GM19455 (cell line): ENCODE measurements around the gene UHRF1.

Source experiments
- ATAC-seq: cut with Tn5 transposase; IDR thresholded peaks from one replicate; pipeline ENCODE4 v1.9.1; 2021; ENCODE audit not compliant: unreplicated experiment

UHRF1 gene

DNA sequence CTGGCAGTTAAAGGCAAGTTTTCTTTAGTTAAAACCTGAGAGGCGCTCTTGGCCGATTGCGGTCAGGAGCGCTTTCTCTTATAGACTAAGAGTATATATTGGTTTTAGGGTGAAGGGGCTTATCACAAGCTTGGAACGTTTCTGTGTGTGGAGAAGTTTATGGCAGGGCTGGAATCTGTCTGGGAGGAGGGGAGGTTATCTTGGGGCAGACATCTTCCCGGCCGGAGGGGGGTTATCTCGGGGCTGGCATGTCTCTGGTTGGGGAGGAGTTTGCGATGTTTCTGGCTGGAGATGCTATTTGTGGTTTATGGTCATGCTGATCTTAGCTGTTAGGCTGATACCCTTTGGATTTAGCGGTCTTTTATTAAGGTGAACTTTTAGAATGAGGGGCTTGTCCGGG, 78.0 kb downstream of the UHRF1 start:
- ATAC-seq, result no peak

DNA sequence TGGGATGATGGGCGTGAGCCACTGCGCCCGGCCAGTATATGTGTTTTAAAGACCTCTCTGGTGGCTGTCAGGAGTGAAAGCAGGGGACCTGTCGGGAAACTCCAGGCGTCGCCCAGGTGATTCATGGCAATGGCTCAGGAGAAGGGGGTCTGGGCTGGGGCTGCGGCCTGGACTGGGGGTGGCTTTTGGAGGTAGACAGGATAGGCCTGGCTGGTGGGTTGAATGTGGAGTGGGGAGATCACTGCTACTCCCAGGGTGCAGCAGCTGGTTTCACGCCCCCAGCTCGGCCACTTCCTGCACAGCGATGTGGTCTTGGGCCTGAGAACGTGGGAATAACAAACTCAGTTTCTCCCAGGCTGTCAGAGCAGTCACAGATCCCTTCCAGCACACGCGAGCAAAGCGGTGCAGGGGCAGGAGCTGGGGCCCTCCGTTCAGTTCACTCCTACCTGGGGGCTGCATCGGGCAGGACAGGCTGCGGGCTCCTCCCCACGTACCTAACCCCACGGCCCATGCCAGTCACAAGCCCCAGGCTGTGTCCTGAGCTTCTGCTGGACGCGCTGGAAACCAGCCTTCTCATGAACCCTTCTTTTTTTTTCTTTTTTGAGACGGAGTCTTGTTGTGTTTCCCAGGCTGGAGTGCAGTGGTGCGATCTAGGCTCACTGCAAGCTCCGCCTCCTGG, 78.5 kb downstream of the UHRF1 start:
- ATAC-seq, result no peak

DNA sequence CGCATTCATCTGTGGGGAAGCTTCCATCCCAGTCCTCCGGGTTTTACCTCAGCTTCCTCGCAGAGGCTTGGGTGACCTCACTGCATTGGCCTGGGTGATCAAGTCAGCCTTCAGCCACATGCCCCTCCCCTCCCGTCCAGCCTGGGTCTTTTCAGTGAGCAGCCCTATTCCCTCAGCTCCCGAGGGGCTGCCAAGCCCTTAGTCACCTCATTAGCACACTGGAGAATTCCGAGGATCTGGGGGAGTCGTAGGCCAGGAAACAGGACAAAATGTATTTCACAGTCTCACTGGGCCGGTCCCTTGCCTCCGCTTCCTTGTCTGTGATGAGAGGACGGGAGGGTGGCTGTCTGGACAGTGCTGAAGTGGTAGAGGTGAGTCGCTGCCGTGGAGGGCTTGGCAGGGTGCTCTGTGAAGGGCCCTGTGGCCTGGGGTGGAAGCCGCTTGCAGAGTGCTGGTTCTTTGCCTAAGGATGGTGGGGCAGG, 79.5 kb downstream of the UHRF1 start:
- ATAC-seq, result no peak

DNA sequence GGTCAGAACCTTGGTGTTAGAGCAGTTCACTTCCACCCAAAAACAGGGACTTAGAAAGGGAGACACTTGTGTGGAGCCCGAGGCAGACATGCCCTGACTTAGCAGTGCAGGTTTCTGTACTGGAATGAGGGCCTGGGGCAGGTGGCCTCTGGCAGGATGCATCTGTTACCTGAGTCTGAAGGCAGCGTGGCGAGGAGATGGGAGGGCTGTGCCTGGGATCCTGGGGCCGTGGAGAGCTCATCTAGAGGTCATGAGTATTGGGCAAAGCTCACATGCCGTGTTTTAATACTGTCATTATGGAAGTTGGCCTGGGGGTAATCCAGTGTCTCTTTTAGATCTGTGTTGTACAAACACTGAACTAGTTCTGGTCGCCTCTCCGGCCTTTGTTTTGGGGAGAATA, 81.0 kb downstream of the UHRF1 start:
- no peak for ATAC-seq

DNA sequence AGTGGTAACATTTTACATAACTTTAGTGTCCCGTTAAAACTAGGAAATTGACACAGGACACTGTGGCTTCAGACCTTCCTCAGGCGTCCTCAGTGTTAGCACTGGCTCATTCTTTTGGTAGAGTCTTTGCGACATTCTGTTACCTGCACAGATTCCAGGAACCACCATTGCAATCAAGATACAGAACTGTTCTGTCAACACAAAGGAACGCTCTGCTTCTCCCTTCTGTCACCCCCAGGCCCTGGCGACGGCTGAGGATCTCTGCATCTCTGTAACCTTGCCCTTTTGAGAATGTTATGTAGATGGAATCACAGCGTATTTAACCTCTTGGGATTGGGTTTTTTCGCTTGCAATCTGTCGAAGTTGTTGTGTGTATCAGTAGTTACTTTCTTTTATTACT, 82.2 kb downstream of the UHRF1 start:
- ATAC-seq, result no peak

DNA sequence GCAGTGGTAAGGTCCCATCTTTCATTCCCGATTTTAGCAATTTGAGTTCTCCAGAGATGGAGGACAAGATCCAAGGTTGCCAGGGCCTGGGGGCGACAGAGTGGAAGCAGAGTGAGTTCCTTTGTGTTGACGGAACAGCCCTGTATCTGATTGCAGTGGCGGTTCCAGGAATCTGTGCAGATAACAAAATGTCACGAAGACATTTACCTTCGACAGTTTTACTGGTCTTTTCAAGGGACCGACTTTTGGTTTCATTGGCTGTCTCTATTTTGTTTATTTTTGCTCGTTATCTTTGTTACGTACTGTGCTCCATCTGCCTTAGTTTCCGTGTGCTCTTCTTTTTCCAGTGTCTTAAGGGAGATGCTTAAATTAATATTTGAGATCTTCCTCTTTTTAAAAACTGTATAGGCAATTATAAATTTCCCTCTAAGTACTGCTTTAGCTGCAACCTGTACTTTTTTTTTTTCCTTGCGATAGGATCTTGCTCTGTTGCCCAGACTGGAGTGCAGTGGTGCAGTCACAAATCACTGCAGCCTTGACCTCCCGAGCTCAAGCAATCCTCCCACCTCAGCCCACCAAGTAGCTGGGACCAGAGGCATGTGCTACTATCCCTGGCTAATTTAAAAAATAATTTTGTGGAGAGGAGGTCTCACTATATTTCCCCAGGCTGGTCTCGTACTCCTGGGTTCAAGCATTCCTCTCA, 82.8 kb downstream of the UHRF1 start:
- ATAC-seq, result no peak

DNA sequence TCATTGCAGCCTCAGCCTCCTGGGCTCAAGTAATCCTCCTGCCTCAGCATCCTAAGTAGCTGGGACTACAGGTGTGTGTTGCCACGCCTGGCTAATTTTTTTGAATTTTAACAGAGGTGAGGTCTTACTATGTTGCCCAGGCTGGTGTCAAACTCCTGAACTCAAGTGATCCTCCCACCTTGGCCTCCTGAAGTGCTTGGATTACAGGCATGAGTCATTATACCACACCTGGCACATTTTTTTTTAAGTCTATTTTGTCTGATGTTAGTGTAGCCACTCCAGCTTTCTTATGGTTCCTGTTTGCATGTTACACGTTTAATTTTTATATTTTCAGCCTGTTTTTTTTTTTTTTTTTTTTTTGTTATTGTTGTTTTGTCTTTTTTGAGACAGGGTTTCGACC, 84.4 kb downstream of the UHRF1 start:
- no peak for ATAC-seq

DNA sequence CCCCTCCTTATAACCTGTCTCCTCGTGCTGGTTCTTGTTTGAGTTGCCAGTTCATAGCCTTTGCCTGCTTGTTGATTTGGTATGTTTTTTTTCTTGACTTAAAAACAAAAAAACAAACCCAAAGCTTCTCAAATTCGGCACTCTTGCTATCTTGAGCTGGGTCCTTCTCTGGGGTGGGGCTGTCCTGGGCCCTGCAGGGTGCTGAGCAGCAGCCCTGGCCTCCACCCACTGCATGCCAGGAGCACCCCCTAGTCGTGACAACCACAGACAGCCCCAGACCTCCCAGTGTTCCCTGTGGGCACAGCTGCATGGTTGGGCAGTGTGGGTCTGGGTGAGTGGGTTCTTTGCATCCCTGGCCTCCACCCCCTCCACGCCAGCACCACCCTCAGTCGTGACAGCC, 87.4 kb downstream of the UHRF1 start:
- ATAC-seq, result no peak

DNA sequence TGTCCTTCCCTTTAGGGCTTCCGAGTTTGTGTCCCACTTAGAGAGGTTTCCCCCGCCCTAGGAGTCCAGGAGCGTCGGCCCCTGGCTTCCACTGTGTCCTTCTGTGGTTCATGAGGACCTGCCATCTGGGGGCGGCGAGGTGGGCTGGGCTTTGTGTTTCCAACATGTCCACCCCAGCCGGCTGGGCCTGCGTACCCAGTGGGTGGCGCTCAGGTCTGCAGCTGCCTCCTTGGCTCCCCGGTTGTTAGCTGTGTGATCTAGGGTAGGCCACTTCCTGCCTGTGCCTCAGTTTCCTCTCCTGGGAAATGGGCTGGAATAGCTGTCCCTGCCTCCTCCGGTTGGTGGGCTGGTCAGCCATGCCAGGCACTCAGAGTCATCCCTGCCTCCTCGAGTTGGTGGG, 88.0 kb downstream of the UHRF1 start:
- no peak for ATAC-seq

DNA sequence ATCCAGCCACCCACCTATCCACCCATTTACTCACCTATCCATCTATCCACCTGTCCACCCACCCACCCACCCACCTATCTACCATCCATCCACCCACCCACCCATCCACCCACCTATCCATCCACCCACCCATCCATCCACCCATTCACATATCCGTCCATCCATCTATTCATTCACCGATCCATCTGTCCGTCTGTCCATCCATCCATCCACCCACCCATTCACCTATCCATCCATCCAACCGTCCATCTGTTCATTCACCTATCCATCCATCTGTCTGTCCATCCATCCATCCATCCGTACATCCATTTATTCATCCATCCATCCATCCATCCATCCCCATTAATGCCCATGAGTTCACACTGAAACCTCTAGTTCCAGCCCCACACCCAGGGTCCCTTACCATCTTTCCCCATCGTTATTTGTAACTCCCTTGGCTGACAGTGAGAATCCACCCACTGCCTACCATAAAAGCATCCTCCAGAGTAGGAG, 90.9 kb downstream of the UHRF1 start:
- no peak for ATAC-seq

DNA sequence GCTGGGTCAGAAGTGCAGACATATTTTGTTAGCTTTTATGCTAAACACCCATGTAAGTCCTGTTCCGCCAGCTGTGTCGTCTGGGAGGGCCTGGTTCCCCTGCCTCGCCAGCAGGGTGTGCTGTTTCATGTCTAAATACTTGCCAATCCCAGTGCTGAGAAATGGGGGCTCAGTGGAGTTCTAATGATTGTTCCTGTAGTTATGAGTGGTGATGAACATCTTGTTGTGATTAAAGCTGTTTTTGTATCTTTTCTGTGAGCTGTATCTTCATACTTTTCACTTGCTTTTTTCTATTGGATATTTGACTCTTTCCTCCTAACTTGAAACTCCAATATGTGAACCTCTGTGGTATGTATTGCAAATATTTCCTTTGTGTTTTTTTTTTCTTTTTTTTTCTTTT, 92.3 kb downstream of the UHRF1 start:
- no peak for ATAC-seq

DNA sequence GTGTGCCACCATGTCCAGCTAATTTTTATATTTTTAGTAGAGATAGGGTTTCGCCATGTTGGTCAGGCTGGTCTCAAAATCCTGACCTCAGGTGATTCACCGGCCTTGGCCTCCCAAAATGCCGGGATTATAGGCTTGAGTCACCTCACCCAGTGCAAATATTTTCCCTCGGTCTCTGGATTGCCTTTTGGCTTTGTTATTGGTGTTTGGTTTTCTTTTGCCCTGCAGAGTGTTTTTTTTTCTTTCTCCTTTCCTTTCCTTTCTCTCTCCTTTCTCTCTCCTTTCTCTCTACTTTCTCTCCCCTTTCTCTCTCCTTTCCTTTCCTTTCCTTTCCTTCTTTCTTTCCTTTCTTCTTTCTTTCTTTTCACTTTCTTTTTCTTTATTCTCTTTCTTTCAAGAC, 92.8 kb downstream of the UHRF1 start:
- no peak for ATAC-seq

DNA sequence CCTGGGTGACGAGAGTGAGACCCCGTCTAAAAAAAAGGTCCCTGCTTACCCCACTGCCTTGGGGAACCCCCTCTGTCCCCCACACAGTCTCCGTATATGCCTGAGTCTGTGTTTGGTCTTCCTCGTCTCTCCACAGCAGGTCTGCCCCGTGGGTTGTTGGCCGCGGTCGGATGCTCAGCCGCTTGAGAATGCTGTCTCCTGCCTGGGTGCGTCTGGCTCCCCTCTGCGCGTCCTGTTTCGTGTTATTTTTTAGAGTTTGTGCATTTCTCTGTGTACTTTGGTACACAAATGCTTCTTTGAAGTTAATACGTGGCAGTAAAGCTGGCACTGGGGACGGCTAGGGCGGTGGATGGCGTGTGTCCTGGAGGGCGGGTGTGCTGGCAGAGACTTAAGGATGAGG, 94.5 kb downstream of the UHRF1 start:
- no peak for ATAC-seq

DNA sequence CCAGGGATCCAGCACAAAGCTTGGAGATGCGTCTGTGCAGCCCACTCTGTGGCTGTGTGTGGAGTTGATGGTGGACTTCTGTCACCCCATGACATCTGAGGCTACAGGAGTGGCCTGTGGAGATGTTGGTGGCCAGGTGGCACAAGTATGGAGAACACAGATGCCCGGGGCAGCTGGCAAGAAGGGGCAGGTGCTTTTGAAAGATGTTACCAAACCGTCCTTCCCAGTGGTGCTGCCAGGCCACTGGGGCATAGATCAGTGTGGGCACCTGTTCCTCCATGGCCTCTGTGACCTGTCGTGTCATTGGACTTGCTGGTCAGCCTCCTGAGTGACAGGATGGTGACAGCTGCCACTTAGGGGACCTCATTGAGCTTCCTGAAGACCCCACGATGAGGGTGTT, 95.8 kb downstream of the UHRF1 start:
- ATAC-seq, result no peak

DNA sequence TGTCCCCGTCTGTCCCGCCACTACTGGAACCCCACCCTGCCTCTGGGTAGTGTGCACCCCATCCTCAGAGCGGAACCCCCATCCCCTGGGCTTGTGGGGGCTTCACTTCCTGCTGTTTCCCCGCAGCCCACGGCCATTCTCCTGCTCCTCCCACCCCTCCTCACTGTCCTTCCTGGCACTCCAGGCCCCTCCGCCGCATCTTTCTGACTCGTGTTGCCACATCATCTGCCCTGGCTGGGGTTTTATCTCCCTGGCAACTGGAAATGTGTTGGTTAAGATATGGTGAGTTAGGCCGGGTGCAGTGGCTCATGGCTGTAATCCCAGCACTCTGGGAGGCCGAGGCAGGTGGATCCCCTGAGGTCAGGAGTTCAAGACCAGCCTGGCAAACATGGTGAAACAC, 96.9 kb downstream of the UHRF1 start:
- ATAC-seq, result no peak

DNA sequence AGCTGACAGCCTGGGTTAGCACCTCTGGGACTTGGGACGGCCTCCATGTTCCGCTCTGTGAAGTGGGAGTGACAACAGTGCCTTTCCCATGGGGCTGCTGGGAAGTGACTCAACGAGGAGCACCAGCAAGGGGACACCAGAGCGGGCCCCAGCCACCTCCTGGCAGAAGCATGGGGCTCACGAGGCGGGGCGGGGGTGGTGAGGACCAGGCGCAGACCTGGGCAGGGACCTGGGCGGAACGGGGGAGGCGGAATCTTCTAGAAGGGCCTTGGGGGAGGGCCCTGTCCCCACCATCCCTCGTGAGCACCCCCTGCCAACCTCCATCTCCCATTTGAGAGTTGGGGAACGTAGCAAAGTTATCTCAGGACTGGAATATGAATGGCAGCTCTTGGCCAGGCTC, 97.5 kb downstream of the UHRF1 start:
- no peak for ATAC-seq
